IPS-20b (cell line): Measurements from ENCODE around the gene GLRX2.
A peak's percentile ranks its signal among the peaks of the same experiment; 100 is the strongest.

Experiments used
- H3K27ac ChIP-seq: one replicate; pipeline ENCODE4 v1.5.1; 2013; ENCODE audit warnings: low read length
- H3K27me3 ChIP-seq: 2 replicates; pipeline ENCODE4 v1.6.1; 2013; ENCODE audit warnings: mild to moderate bottlenecking, low read length, inconsistent platforms; ENCODE audit not compliant: insufficient read depth
- H3K36me3 ChIP-seq: 2 replicates; pipeline ENCODE4 v1.6.1; 2013; ENCODE audit warnings: low read depth, mild to moderate bottlenecking, inconsistent platforms, low read length, moderate library complexity; ENCODE audit not compliant: insufficient read depth
- H3K4me1 ChIP-seq: 2 replicates; pipeline ENCODE4 v1.6.1; 2013; ENCODE audit warnings: mild to moderate bottlenecking, control low read depth, inconsistent platforms, low read length, moderate library complexity; ENCODE audit not compliant: insufficient read depth
- H3K4me3 ChIP-seq: 2 replicates; pipeline ENCODE4 v1.5.1; 2013; ENCODE audit warnings: mild to moderate bottlenecking, low read length, inconsistent platforms
- H3K9ac ChIP-seq: 2 replicates; pipeline ENCODE4 v1.6.1; 2013; ENCODE audit warnings: low read depth, mild to moderate bottlenecking, inconsistent platforms, low read length, moderate library complexity
- H3K9me3 ChIP-seq: 2 replicates; pipeline ENCODE4 v1.6.1; 2013; ENCODE audit warnings: mild to moderate bottlenecking, low read depth, low read length, inconsistent platforms; ENCODE audit not compliant: insufficient read depth

The GLRX2 gene

DNA sequence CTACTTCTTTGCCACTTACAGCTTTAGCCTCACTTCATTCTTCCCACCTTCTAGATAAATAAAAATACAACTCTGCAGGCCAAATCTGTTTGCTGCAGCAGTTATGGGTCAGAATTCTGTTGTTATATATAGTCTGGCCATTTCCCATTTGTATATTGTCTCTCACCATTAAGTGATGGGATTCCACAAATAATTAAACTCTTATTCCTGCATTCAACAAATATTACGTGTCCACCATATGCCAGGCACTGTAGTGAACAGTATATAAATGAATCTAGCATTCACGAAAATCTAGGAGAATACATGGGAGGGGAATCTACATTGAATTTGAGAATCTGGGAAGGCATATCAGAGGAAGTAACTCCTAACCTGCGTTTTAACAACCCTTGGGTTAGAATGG lies 5.7 kb upstream of the GLRX2 start:
- Histone ChIP-seq H3K9me3 (no peaks in the 10 kb centered on the region), H3K36me3 (no peaks in the 10 kb centered on the region), H3K27ac (no peak overlapping the region), H3K27me3 (no peaks in the 10 kb centered on the region), H3K4me3 (no peak overlapping the region), H3K4me1 (peaks cover 10% of the 10 kb centered on the region; the same call in 1 of the 2 replicates), H3K9ac (no peak overlapping the region)

DNA sequence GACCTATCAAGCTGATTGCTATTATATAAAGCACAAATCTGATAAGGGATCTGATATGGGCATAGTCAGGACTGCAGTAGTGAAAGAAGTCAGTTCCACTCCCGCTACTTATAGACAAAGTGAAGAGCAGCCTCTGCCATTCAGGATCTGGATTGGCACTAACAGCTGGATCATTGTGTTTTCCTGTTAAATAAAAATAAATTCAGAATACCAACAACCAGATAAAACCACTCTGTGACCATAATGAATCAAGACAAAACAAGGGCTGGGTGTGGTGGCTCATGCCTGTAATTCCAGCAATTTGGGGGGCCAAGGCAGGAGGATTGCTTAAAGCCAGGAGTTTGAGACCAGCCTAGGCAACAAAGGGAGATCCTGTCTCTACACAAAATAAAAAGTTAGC lies 5.0 kb upstream of the GLRX2 start:
- Histone ChIP-seq H3K4me3 (no peak overlapping the region), H3K27ac (no peak overlapping the region), H3K4me1 (peaks cover 13% of the 10 kb centered on the region; the same call in 1 of the 2 replicates), H3K36me3 (no peaks in the 10 kb centered on the region), H3K27me3 (no peaks in the 10 kb centered on the region), H3K9me3 (no peaks in the 10 kb centered on the region), H3K9ac (no peak overlapping the region)

GRCh38 chr1:193109619-193110018 lies 4.4 kb upstream of the GLRX2 start:
- no peaks in the 10 kb centered on the region for H3K36me3 ChIP-seq
- peaks cover 13% of the 10 kb centered on the region; the same call in 1 of the 2 replicates for H3K4me1 ChIP-seq
- no peak overlapping the region for H3K27ac ChIP-seq
- H3K27me3 ChIP-seq = peaks cover 1% of the 10 kb centered on the region; the same call in 1 of the 2 replicates
- no peak overlapping the region for H3K4me3 ChIP-seq
- no peaks in the 10 kb centered on the region for H3K9me3 ChIP-seq
- H3K9ac ChIP-seq = no peak overlapping the region

GRCh38 chr1:193108471-193108870 lies 3.3 kb upstream of the GLRX2 start:
- Histone ChIP-seq H3K9me3 (no peaks in the 10 kb centered on the region), H3K36me3 (no peaks in the 10 kb centered on the region), H3K27me3 (peaks cover 13% of the 10 kb centered on the region), H3K9ac (no peak overlapping the region), H3K4me1 (peaks cover 12% of the 10 kb centered on the region; the same call in 1 of the 2 replicates), H3K4me3 (no peak overlapping the region), H3K27ac (no peak overlapping the region)

- no peaks in the 10 kb centered on the region for H3K36me3 ChIP-seq
- peak overlapping the region; percentile 67 for H3K9ac ChIP-seq
- H3K27me3 ChIP-seq = peaks cover 19% of the 10 kb centered on the region
- peaks cover 9% of the 10 kb centered on the region; the same call in 1 of the 2 replicates for H3K4me1 ChIP-seq
- peak overlapping the region; percentile 84 for H3K4me3 ChIP-seq
- no peaks in the 10 kb centered on the region for H3K9me3 ChIP-seq
- H3K27ac ChIP-seq = no peak overlapping the region
Measured at GRCh38 chr1:193105821-193106177, 585 bp upstream of the GLRX2 start.

- peak overlapping the region; percentile 84 for H3K4me3 ChIP-seq
- H3K36me3 ChIP-seq = peaks cover under 1% of the 10 kb centered on the region; the same call in 1 of the 2 replicates
- H3K9ac ChIP-seq = peak overlapping the region; percentile 67; the same call in 1 of the 2 replicates
- H3K4me1 ChIP-seq = peaks cover 9% of the 10 kb centered on the region; the same call in 1 of the 2 replicates
- H3K27ac ChIP-seq = no peak overlapping the region
- peaks cover 19% of the 10 kb centered on the region for H3K27me3 ChIP-seq
- H3K9me3 ChIP-seq = no peaks in the 10 kb centered on the region
Measured at GRCh38 chr1:193104502-193104906, 710 bp downstream of the GLRX2 start.

DNA sequence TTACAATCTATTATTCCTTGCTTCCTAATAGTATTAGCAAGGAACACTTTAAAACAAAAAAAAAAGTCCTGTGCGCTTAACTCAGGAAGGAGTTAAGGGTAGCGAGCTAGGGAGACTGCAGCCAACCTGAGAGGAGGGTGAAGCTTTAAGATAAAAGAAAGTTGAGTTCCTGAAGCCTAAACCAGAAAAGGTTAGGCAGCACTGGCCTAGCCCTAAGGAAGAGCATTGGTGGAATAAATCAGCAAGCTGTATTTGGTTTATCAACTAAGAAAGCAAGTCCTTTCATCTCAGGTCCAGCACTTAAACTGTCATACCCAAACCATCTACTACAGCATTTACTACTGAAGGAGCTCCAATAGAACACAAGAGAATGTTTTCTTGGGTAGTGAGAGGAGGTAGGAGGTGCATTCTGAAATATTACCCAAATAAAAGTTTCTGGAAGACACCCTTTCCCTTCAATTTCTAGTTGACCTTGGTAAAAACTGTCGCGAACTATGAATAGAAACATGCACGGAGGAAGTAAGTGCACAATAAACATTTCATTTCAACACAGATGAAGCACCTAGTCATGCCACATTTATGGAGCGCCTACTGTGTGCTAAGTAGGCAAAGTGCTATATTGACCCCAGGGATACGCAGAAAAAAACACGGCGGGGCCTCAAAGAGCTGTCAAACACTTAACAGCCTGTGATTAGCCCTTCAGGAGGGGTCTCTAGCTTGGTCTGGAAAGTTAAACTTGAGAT lies 1.3 kb downstream of the GLRX2 start:
- Histone ChIP-seq H3K36me3 (peaks cover 5% of the 10 kb centered on the region; the same call in 1 of the 2 replicates), H3K4me1 (peaks cover 9% of the 10 kb centered on the region; the same call in 1 of the 2 replicates), H3K27me3 (peaks cover 19% of the 10 kb centered on the region), H3K9me3 (no peaks in the 10 kb centered on the region), H3K4me3 (peak overlapping the region; percentile 84), H3K9ac (peak overlapping the region; percentile 67; the same call in 1 of the 2 replicates), H3K27ac (no peak overlapping the region)

DNA sequence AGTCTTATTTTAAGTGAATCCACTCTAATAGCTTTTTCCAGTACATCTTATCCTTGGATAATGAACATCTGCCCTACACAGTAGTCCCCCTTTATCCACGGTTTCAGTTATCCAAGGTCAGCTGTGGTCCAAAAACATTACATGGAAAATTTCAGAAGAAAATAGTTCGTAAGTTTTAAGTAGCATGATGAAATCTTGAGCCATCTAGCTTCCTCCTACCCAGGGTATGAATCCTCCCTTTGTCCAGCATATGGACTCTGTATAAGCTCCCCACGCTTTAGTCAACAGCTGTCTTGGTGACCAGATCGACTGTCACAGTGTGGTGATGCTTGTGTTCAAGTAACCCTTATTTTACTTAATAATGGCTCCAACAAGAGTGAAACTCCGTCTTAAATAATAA lies 2.6 kb downstream of the GLRX2 start:
- Histone ChIP-seq H3K36me3 (peaks cover 5% of the 10 kb centered on the region; the same call in 1 of the 2 replicates), H3K9ac (no peak overlapping the region), H3K4me1 (peaks cover 9% of the 10 kb centered on the region; the same call in 1 of the 2 replicates), H3K27me3 (peaks cover 19% of the 10 kb centered on the region), H3K9me3 (no peaks in the 10 kb centered on the region), H3K4me3 (no peak overlapping the region), H3K27ac (no peak overlapping the region)

DNA sequence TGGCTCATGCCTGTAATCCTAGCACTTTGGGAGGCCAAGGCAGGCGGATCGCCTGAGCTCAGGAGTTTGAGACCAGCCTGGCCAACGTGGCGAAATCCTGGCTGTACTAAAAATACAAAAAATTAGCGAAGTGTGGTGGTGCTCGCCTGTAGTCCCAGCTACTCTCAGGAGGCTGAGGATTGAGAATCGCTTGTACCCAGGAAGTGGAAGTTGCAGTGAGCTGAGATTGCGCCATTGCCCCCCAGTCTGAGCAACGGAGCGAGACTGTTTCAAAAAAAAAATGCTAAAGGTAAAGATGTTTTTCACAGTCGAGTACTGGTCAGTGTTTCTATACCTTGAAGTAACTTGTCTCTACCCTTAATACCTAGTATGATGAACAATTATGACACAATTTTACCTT lies 11.1 kb downstream of the GLRX2 start:
- no peaks in the 10 kb centered on the region for H3K4me1 ChIP-seq
- H3K36me3 ChIP-seq = peaks cover 5% of the 10 kb centered on the region; the same call in 1 of the 2 replicates
- H3K27me3 ChIP-seq = no peaks in the 10 kb centered on the region
- H3K4me3 ChIP-seq = no peak overlapping the region
- H3K9me3 ChIP-seq = no peaks in the 10 kb centered on the region
- H3K9ac ChIP-seq = no peak overlapping the region
- H3K27ac ChIP-seq = no peak overlapping the region

- H3K27me3 ChIP-seq = no peaks in the 10 kb centered on the region
- H3K4me3 ChIP-seq = no peak overlapping the region
- no peaks in the 10 kb centered on the region for H3K4me1 ChIP-seq
- no peak overlapping the region for H3K9ac ChIP-seq
- H3K27ac ChIP-seq = no peak overlapping the region
- no peaks in the 10 kb centered on the region for H3K9me3 ChIP-seq
- H3K36me3 ChIP-seq = peaks cover 19% of the 10 kb centered on the region
Measured at GRCh38 chr1:193090865-193091264, 14.3 kb downstream of the GLRX2 start.

GRCh38 chr1:193087893-193088292 lies 17.3 kb downstream of the GLRX2 start:
- no peak overlapping the region for H3K27ac ChIP-seq
- H3K4me1 ChIP-seq = no peaks in the 10 kb centered on the region
- H3K9me3 ChIP-seq = no peaks in the 10 kb centered on the region
- no peak overlapping the region for H3K4me3 ChIP-seq
- peaks cover 49% of the 10 kb centered on the region for H3K36me3 ChIP-seq
- H3K27me3 ChIP-seq = no peaks in the 10 kb centered on the region
- H3K9ac ChIP-seq = no peak overlapping the region

GRCh38 chr1:193086342-193086741 lies 18.9 kb downstream of the GLRX2 start:
- peaks cover 60% of the 10 kb centered on the region for H3K36me3 ChIP-seq

More at GRCh38 chr1:193086342-193086741, 18.9 kb downstream of the GLRX2 start:
- no peak overlapping the region for H3K4me3 ChIP-seq
- H3K4me1 ChIP-seq = no peaks in the 10 kb centered on the region
- no peaks in the 10 kb centered on the region for H3K9me3 ChIP-seq
- H3K9ac ChIP-seq = no peak overlapping the region
- H3K27me3 ChIP-seq = no peaks in the 10 kb centered on the region
- no peak overlapping the region for H3K27ac ChIP-seq
